Central memory CD4-positive, alpha-beta T cell (primary cell): Measurements from ENCODE around the gene GAL.

Experiments
- DNase-seq: peaks from one replicate; pipeline ENCODE4 v3.0.0; 2022

Gene GAL

DNA sequence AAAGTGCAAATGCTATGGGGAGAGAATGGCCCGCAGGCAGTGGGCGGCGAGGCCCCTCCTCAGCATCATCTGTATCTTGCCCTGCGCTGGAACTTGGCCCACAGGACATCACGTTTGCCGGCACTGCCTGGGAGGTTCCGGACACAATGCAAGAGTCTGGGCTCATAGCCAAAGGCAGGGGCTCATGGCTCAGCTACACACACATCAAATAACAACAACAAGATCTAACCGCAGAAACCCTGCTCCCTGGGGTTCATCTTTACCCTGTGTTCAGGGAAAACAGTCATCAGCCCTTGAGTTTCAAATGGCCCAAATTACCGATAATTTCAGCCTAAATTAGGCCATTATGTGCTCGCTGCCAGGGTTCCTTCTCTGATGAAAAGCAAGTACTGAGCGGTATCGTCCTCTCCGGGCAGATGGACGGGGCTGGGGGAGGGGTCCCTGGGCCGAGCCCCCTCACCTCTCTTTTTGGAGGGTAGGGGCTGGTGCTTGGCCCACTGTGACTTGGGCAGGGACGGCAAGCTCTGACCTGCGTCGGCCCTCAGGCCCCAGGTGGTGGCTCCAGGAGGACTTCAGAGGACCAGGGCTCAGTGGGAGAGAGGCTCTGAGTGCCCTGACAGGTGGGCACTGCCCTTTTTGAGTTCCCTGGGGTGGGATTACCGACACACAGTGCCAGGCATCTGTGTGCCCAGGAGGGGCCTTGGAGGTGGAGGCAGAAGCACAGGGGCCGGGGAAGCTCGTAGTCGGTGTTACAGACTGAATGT lies 25.0 kb upstream of the GAL start:
- DNase-seq, result no peak

DNA sequence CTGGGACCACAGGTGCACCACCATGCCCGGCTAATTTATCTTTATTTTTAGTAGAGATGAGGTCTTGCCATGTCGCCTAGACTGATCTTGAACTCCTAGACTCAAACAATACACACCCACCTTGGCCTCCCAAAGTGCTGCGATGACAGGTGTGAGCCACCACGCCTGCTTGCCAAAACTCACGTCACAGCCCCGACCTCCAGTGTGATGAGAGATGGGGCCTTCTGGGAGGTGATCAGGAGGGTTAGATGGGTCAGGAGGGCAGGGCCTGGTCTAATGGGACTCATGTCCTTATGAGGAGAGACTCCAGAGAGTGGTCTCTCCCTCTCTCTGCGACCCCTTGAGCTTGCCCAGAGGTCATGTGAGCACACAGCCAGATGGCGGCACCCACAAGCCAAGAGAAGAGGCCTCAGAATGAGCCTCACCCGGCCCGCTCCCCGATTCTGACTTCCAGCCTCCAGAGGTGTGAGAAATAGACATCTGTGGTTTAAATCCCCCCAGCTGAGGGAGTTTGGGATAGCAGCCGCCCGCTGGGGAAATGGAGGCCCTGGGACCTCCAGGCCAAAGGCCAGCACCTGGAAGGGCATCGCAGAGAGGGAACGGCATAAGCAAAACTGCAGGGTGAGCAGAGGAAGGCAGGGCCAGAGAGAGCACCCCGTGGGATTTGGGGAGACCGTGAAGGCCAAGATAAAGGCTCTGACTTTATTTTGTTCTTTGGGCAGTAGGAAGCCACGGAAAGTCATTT lies 24.1 kb upstream of the GAL start:
- no peak for DNase-seq

- DNase-seq, result no peak
These were observed 23.3 kb upstream of the GAL start for GRCh38 chr11:68661014-68661413.

GRCh38 chr11:68661697-68662603 lies 22.4 kb upstream of the GAL start:
- no peak for DNase-seq

DNA sequence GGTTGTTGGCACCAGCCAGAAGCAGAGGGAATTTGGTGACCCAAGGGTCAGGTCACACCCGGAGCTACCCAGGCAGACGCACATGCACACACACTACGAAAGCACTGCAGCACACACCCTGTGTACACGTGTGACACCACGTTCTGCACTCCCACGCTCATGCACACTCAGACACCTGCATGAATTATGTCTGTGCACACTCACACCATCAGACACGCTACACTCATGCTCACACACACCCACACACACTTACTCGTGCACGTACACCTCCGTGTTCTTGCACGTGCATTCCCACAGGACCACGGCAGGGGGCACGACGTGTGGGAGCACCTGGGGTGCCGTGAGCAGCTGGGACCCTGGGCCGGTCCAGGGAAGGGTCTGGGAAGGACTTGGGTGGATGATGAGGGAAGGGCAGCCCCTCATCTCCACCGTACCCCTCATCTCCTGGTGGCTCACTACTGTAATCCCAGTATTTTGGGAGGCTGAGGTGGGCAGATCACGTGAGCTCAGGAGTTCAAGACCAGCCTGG lies 20.8 kb upstream of the GAL start:
- no peak for DNase-seq

DNA sequence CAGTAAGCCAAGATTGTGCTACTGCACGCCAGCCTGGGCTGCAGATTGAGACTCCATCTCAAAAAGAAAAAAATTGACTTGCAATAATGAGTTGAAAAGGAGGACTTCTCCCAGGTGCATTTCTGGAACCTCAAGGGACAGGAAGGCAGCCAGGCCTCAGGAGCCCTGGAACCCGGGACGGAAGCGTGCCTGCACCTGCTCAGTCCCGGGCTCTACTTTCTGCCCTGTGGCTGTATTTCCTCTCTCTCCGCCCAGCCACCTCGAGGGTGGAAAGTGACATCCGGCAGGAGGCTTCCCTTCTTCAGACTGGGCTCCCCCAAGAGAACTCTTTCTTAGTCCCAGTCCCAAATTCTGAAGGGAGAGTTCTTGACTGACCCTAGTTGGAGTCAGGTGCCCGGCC lies 20.2 kb upstream of the GAL start:
- DNase-seq, result no peak

GRCh38 chr11:68664906-68665305 lies 19.4 kb upstream of the GAL start:
- DNase-seq, result no peak

- no peak for DNase-seq
These were observed 18.9 kb upstream of the GAL start for GRCh38 chr11:68665436-68665835.

DNA sequence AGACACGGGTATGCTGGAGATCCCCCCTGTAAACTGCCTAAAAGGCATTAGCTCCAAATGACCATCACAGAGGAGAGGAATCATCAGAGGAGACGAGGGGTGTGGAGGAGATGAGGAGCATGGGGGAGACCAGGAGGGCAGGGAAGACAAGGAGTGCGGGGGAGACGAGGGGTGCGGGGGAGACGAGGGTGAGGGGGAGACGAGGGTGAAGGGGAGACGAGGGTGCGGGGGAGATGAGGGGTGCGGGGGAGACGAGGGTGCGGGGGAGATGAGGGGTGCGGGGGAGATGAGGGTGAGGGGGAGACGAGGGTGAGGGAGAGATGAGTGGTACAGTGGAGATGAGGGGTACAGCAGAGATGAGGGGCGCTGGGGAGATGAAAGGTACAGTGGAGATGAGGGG lies 17.5 kb upstream of the GAL start:
- DNase-seq, result no peak

DNA sequence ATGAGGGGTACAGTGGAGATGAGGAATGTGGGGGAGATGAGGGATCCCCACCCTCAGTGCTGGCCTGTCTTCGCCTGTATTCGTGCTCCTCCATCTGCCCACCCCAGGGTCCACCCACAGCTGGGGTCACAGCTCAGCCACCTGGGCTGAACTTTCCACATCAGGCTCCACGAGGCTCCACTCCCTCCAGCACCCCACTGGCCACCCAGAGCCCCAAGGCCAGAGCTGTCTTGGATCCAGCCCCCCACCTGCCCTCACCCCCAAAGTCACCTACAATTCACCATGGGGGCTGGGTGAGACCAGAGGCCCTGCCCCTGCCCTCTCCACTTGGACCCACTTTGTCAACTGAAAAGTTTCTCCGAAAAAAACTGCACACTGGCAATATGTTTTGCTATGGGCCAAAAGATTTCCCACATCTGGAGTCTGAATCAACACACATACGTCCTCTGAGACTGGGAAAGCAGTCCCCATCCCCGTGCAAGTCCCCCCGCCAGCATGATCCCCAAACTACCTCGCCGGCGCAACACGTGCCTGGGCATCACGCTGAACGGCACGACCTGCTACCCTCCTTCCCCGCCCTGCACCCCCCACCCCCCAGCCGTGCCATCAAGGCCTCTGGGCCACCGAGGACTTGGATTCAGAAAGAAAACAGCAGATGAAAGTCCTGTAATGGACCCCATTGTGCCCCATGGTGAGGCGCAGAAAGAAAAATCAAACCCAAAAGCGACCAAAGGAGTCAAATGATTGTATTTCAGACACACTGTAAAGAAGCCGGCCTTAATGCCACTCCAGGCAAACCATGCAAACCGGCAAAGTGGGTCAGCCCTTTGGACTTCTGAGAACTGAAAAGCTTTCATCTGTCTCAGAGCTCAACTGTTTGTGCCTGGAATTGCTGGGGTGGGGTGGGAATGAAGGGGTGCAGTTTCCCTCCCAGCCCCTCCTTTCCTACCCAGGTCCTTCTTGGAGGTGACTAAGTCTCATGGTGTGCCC lies 16.5 kb upstream of the GAL start:
- no peak for DNase-seq

- no peak for DNase-seq
These were observed 14.8 kb upstream of the GAL start for GRCh38 chr11:68669301-68670090.

DNA sequence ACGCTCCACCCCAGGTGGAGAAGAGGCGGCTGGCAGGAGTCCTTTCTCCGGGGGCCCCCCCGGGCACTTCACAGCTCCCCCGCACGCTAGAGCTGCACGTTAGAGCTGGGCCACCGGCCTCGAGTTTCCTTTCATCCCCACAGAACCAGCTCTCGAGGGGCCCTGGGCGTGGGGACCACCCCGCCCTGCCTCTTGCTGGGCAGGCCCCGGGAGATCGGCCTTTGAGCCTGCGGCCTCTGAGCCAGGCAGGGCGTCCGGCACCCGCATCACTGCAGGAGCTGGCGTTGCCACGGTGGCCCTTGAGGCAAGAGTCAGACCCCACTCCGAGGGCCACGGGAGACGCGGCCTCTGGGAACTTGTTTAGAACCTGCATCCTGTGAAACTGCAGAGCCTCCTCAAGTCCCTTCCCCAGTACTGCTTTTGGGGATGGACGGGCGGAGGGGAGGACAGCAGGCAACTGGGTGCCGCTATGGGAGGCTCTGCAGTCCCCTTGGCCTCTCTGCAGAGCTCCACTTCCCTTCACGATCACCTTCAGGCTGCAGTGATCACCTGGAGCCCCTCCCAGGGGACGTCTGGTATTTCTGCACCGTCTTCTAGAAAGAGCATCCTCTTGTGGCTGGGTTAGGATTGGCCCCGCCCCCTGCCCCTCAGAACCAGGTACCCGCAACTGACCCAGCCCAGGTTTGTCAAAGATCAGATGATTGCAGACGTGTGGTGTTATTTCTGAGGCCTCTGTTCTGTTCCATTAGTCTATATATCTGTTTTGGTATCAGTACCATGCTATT lies 13.9 kb upstream of the GAL start:
- DNase-seq, result no peak

GRCh38 chr11:68673306-68673945 lies 10.9 kb upstream of the GAL start:
- no peak for DNase-seq

GRCh38 chr11:68673991-68674390 lies 10.4 kb upstream of the GAL start:
- DNase-seq, result no peak

GRCh38 chr11:68674461-68674860 lies 9.9 kb upstream of the GAL start:
- no peak for DNase-seq

GRCh38 chr11:68677432-68677831 lies 6.9 kb upstream of the GAL start:
- DNase-seq, result no peak

DNA sequence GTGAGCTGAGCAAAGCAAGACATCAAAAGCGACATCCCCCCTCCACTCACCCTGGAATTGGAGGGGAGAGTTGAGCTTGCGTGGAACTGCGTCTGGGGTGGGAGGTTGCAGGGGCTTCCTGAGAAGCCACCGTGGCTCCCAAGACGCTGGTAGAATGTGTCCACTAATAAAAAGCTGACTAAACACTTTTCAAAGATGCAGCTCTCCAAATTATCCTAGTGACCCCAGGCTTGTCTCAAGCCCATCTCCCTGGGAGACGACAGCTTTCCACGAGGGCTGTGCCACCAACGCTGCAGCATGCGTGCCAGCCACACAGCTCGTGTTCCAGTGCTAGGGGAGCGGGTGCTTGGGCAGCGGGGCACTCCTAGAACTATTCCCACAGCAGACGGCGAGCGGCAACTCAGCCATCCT lies 6.3 kb upstream of the GAL start:
- DNase-seq, result no peak

- DNase-seq, result no peak
These were observed 3.7 kb upstream of the GAL start for GRCh38 chr11:68680541-68681231.

DNA sequence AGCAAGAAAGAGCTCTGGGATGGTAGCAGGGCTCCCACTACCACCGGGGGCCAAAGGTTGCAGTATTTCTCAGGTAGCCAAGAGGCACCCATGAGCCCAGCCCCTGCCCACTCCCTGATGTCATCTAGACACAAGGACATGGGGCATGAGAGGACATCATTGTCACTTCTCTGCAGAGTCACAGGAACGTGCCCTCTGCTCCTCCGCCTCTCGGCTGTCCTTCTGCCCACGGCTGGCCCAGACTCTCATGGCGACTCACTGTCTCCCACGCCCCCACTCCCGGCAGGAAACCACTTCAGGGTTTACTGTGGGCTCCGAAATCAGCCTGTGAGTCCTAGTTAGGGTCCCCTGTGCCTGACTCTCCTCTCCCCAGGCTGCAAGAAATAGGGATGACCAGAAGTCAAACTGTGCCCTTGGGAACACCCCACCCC lies 1.8 kb upstream of the GAL start:
- no peak for DNase-seq
